H1 (cell line): ENCODE measurements around the gene SDF2. TPM values are rescaled to one million over a fixed set of nuclear protein-coding genes. Genes with fewer than 3 reads are reported as not detected.

Experiments used
- CTCF ChIA-PET: fragments of 300-600 bp; sonication (Branson Sonifier 250); formaldehyde crosslinking; loops from one replicate; lab custom pipeline; 2021; ENCODE audit not compliant: partially characterized antibody; lab: Charles Lee
- POLR2A ChIA-PET: fragments of 300-600 bp; sonication (Branson Sonifier 250); formaldehyde crosslinking; loops from one replicate; lab custom pipeline; 2021; ENCODE audit warnings: inconsistent platforms; ENCODE audit not compliant: partially characterized antibody; lab: Charles Lee
- DNase-seq, 2 experiments: peaks; one replicate each; pipeline versions ENCODE4 v3.0.0 to v3.0.0-alpha.2; 2010 to 2022; ENCODE audit warnings: low spot score in 2 of 2, low read depth in 1 of 2, mixed read lengths in 1 of 2
- FAIRE-seq: peaks from 2 replicates; lab custom pipeline; 2011; peaks lifted over from hg19 to GRCh38; lab: Jason Lieb, UNC
- H2AFZ ChIP-seq: 2 replicates; pipeline ENCODE4 v1.8.1; 2012; ENCODE audit warnings: low read length, inconsistent platforms
- H2AK5ac ChIP-seq: 2 replicates; pipeline ENCODE4 v1.6.1; 2013; ENCODE audit warnings: low read depth, low read length
- H2BK120ac ChIP-seq: replicated peaks from 2 replicates; pipeline ENCODE3; 2013; ENCODE audit warnings: low read depth, low read length, inconsistent platforms
- H2BK12ac ChIP-seq: 2 replicates; pipeline ENCODE4 v1.6.1; 2013; ENCODE audit warnings: low read depth, low read length
- H2BK15ac ChIP-seq: 2 replicates; pipeline ENCODE4 v1.6.1; 2013; ENCODE audit warnings: low read length
- H2BK20ac ChIP-seq: 2 replicates; pipeline ENCODE4 v1.6.1; 2013; ENCODE audit warnings: low read length
- H2BK5ac ChIP-seq: 2 replicates; pipeline ENCODE4 v1.6.1; 2013; ENCODE audit warnings: low read depth, low read length
- H3K14ac ChIP-seq: 2 replicates; pipeline ENCODE4 v1.6.1; 2013; ENCODE audit warnings: inconsistent platforms; ENCODE audit not compliant: insufficient read length
- H3K18ac ChIP-seq: 2 replicates; pipeline ENCODE4 v1.6.1; 2013; ENCODE audit warnings: low read length; ENCODE audit errors: extremely low read depth
- H3K23ac ChIP-seq: 2 replicates; pipeline ENCODE4 v1.6.1; 2013; ENCODE audit warnings: inconsistent platforms; ENCODE audit not compliant: insufficient read length
- H3K23me2 ChIP-seq: 2 replicates; pipeline ENCODE4 v1.6.1; 2013; ENCODE audit warnings: low read depth, low read length
- H3K27ac ChIP-seq: 2 replicates; pipeline ENCODE4 v1.6.1; 2011; ENCODE audit warnings: low read depth, low read length, inconsistent platforms
- H3K27me3 ChIP-seq, 4 experiments: replicated peaks in 1 of 4; 1 replicate in 1 of 4; 2 replicates in 3 of 4; pipeline versions ENCODE4 v1.6.1 to v1.8.1; 2011 to 2013; ENCODE audit warnings: low read length in 3 of 4, mild to moderate bottlenecking in 3 of 4, inconsistent platforms in 2 of 4, mixed read lengths in 2 of 4, moderate library complexity in 1 of 4; ENCODE audit not compliant: control insufficient read depth in 3 of 4, insufficient read depth in 3 of 4; ENCODE audit errors: extremely low read depth in 1 of 4
- H3K36me3 ChIP-seq, 4 experiments: 2 replicates each; pipeline versions ENCODE4 v1.6.1 to v1.8.1; 2011 to 2013; ENCODE audit warnings: mild to moderate bottlenecking in 4 of 4, low read length in 3 of 4, moderate library complexity in 2 of 4, control low read depth in 1 of 4, inconsistent platforms in 1 of 4; ENCODE audit not compliant: insufficient read depth in 4 of 4, control insufficient read depth in 2 of 4
- H3K4ac ChIP-seq: replicated peaks from 2 replicates; pipeline ENCODE3; 2013; ENCODE audit warnings: low read length, low read depth, mixed read lengths, inconsistent platforms; ENCODE audit not compliant: insufficient read length
- H3K4me1 ChIP-seq, 4 experiments: replicated peaks in 1 of 4; 1 replicate in 1 of 4; 2 replicates in 3 of 4; pipeline versions ENCODE4 v1.6.1 to v1.8.1; 2011 to 2013; ENCODE audit warnings: low read length in 3 of 4, inconsistent platforms in 2 of 4, mixed read lengths in 1 of 4; ENCODE audit not compliant: insufficient read depth in 4 of 4, control insufficient read depth in 3 of 4
- H3K4me2 ChIP-seq, 2 experiments: 2 replicates each; pipeline versions ENCODE4 v1.6.1 to v1.8.1; 2011 to 2013; ENCODE audit warnings: low read depth in 2 of 2, low read length in 2 of 2, control low read depth in 1 of 2, inconsistent platforms in 1 of 2, mild to moderate bottlenecking in 1 of 2; ENCODE audit not compliant: insufficient read depth in 1 of 2
- H3K4me3 ChIP-seq, 4 experiments: fragments of 200-600, 300-600 bp in 1 of 4; sonication (generic), shearing (Covaris generic), sonication (Bioruptor Twin) in 1 of 4; 2 replicates each; pipeline versions ENCODE4 v1.5.1 to v1.8.1; 2011 to 2016; ENCODE audit warnings: low read length in 4 of 4, low read depth in 3 of 4, control low read depth in 2 of 4, inconsistent platforms in 2 of 4, mild to moderate bottlenecking in 2 of 4, mixed read lengths in 1 of 4, moderate library complexity in 1 of 4; ENCODE audit not compliant: insufficient read depth in 2 of 4; ENCODE audit errors: extremely low read depth in 1 of 4
- H3K56ac ChIP-seq: replicated peaks from 2 replicates; pipeline ENCODE3; 2013; ENCODE audit warnings: low read depth, mild to moderate bottlenecking, mixed read lengths, low read length, inconsistent platforms; ENCODE audit not compliant: insufficient read length
- H3K79me1 ChIP-seq: 2 replicates; pipeline ENCODE4 v1.6.1; 2013; ENCODE audit warnings: low read depth, low read length, control low read depth
- H3K79me2 ChIP-seq, 2 experiments: 2 replicates each; pipeline versions ENCODE4 v1.6.1 to v1.8.1; 2012 to 2013; ENCODE audit warnings: low read length in 2 of 2, mild to moderate bottlenecking in 2 of 2, inconsistent platforms in 1 of 2; ENCODE audit not compliant: insufficient read depth in 2 of 2, control insufficient read depth in 1 of 2
- H3K9ac ChIP-seq, 4 experiments: replicated peaks in 1 of 4; 1 replicate in 1 of 4; 2 replicates in 3 of 4; pipeline versions ENCODE4 v1.6.1 to v1.8.1; 2011 to 2013; ENCODE audit warnings: low read depth in 3 of 4, low read length in 3 of 4, control low read depth in 2 of 4, mild to moderate bottlenecking in 2 of 4, moderate library complexity in 2 of 4, inconsistent platforms in 1 of 4; ENCODE audit errors: extremely low read depth in 1 of 4
- H3K9me3 ChIP-seq, 2 experiments: 2 replicates each; pipeline versions ENCODE4 v1.6.1 to v1.8.1; 2012 to 2013; ENCODE audit warnings: mild to moderate bottlenecking in 2 of 2, moderate library complexity in 2 of 2, control low read depth in 1 of 2, inconsistent platforms in 1 of 2, low read depth in 1 of 2, low read length in 1 of 2, mixed read lengths in 1 of 2; ENCODE audit not compliant: insufficient read depth in 2 of 2
- H4K20me1 ChIP-seq, 2 experiments: replicated peaks in 1 of 2; 2 replicates each; pipeline versions ENCODE3 to v1.8.1; 2011 to 2013; ENCODE audit warnings: inconsistent platforms in 2 of 2, low read length in 2 of 2, mild to moderate bottlenecking in 1 of 2; ENCODE audit not compliant: insufficient read depth in 2 of 2, control insufficient read depth in 1 of 2
- H4K5ac ChIP-seq: 2 replicates; pipeline ENCODE4 v1.6.1; 2013; ENCODE audit warnings: low read length, low read depth, mixed read lengths, inconsistent platforms; ENCODE audit not compliant: insufficient read length
- H4K8ac ChIP-seq: 2 replicates; pipeline ENCODE4 v1.8.0; 2013; ENCODE audit warnings: mild to moderate bottlenecking, moderate library complexity, low read length, inconsistent platforms; ENCODE audit not compliant: insufficient read depth; ENCODE audit errors: extremely low read depth
- H4K91ac ChIP-seq: replicated peaks from 2 replicates; pipeline ENCODE3; 2013; ENCODE audit warnings: low read length, mixed read lengths, inconsistent platforms; ENCODE audit not compliant: insufficient read length
- CEBPB ChIP-seq: IDR thresholded peaks from 2 replicates; pipeline ENCODE4 v1.6.1; 2012; ENCODE audit warnings: low read depth, low read length
- SP4 ChIP-seq: IDR thresholded peaks from 2 replicates; pipeline ENCODE4 v1.6.1; 2012; ENCODE audit warnings: low read length, inconsistent platforms
- WGBS, 2 experiments: shearing (Covaris generic) in 1 of 2; methylation state at CpG; one replicate each; pipeline versions ENCODE4 v1.1.6 to v1.1.7; 2013 to 2015; ENCODE audit warnings: low lambda C conversion rate in 2 of 2, mixed read lengths in 2 of 2, inconsistent platforms in 1 of 2, low coverage in 1 of 2, missing lambda C conversion rate in 1 of 2; ENCODE audit not compliant: insufficient replicate concordance in 2 of 2, insufficient coverage in 1 of 2, insufficient read length in 1 of 2; ENCODE audit errors: extremely low coverage in 1 of 2, missing lambda C conversion rate in 1 of 2; 5-methylcytosine and 5-hydroxymethylcytosine counted together
- polyA plus RNA-seq, 7 experiments: library from polyadenylated mRNA; depleted of rRNA in 3 of 7; stranded (reverse) in 5 of 7; unstranded in 2 of 7; fragments of >200 nt in 5 of 7; fragments of 200-250 nt in 2 of 7; gene quantifications; 1 replicate in 5 of 7; 2 replicates in 1 of 7; 4 replicates in 1 of 7; pipeline versions ENCODE4 v1.2.1 to v1.2.3, GENCODE V29; 2011 to 2013; ENCODE audit warnings: missing spikeins in 2 of 7, mixed read lengths in 2 of 7
- total RNA-seq: library from RNA; stranded (reverse); fragmentation: NEBNext Ultra II Directional; extraction: Animal tissue kit (Norgen Biotek cat#: 25700); gene quantifications from 2 replicates; pipeline ENCODE4 v1.2.1, GENCODE V29; 2021

Gene SDF2
- total and polyA plus RNA-seq, 2 of the 8 experiments (the other 6 are each of a cell fraction or from before 2014, with no cell fraction given), result 44.8 to 65.4 TPM

- Histone ChIP-seq H3K23me2 (peaks cover 5% of the 10 kb centered on the region; the same call in 1 of the 2 replicates), H2BK20ac (no peak overlapping the region), H3K27ac (no peak overlapping the region), H3K23ac (no peak overlapping the region), H4K20me1 (peaks cover 0 to 7% of the 10 kb centered on the region in 2 experiments), H3K79me1 (peaks cover 4% of the 10 kb centered on the region), H2AK5ac (peak overlapping the region; percentile 46; the same call in 1 of the 2 replicates), H4K91ac (no peak overlapping the region), H2BK15ac (peak overlapping the region; percentile 83; the same call in 1 of the 2 replicates), H3K9ac (peak overlapping the region in 1 of 4 experiments; percentile 31; a peak in 2 of 7 replicates), H2BK12ac (peak overlapping the region; percentile 87), H2BK5ac (peak overlapping the region; percentile 82; the same call in 1 of the 2 replicates), H3K27me3 (no peaks in the 10 kb centered on the region), H3K56ac (no peak overlapping the region), H3K4me2 (peak overlapping the region in 1 of 2 experiments; percentile 89; a peak in 1 of 4 replicates), H3K4me1 (0 out of 7 replicates have a peak, but pooled peaks cover 0 to 2% (median under 1%) of the 10 kb centered on the region in 4 experiments), H2AFZ (no peak overlapping the region), H2BK120ac (no peak overlapping the region), H3K79me2 (peaks cover 3 to 27% of the 10 kb centered on the region in 2 experiments; a peak in 3 of 4 replicates), H3K4me3 (peak overlapping the region in 1 of 4 experiments; percentile 84; a peak in 1 of 8 replicates), H3K14ac (no peak overlapping the region), H3K36me3 (peaks cover 10 to 33% (median 29%) of the 10 kb centered on the region in 4 experiments), H3K4ac (peak overlapping the region; percentile 10), H3K9me3 (no peaks in the 10 kb centered on the region), H4K5ac (no peak overlapping the region), H3K18ac (no peak overlapping the region), H4K8ac (no peak overlapping the region)
- no peak for FAIRE-seq
- CTCF ChIA-PET, result interaction anchor here (0.8 to 7.9 kb wide), 16 partner anchors 10 to 307 kb away, joined by 3 to 54 read pairs (median 4); partner anchors contain the start of genes SDF2 and SUPT6H
- 89% methylated on average over 12 of the region's 12 CpGs; no CpG with 5 or more reads in 1 of the 2 experiments for WGBS, 2 experiments
- POLR2A ChIA-PET, result interaction anchor here (0.8 to 4.7 kb wide), 14 partner anchors 9 to 78 kb away, joined by 3 to 55 read pairs (median 5); partner anchors contain the start of genes ALDOC, PROCA1, SDF2 and SUPT6H
- DNase-seq, result no peak
- no peak for TF ChIP-seq SP4
- TF ChIP-seq CEBPB, result no peak
Measured at GRCh38 chr17:28646039-28646754, 15.5 kb downstream of the SDF2 start.
